Measurements from ENCODE around the gene ATG7.

DNA sequence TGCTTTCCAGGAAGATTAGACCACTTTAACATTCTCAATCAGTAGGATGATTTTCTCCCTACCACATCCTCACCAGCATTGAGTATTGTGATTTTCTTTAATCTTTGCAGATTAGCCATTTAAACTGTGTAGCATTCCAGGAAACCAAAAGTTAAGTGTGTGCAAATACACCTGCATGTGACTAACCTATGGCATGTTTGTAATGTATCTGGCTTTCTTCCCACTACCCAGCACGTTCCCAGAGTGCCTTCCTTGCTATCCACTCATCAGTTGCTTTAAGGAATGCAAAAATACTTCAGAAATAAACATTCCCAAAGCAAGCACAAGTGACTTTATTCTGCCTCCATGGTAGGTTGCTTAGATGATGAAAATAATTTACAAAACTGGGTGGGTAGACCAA is 74.2 kb downstream of the ATG7 start:
- TF ChIP-seq, protein P1, sequence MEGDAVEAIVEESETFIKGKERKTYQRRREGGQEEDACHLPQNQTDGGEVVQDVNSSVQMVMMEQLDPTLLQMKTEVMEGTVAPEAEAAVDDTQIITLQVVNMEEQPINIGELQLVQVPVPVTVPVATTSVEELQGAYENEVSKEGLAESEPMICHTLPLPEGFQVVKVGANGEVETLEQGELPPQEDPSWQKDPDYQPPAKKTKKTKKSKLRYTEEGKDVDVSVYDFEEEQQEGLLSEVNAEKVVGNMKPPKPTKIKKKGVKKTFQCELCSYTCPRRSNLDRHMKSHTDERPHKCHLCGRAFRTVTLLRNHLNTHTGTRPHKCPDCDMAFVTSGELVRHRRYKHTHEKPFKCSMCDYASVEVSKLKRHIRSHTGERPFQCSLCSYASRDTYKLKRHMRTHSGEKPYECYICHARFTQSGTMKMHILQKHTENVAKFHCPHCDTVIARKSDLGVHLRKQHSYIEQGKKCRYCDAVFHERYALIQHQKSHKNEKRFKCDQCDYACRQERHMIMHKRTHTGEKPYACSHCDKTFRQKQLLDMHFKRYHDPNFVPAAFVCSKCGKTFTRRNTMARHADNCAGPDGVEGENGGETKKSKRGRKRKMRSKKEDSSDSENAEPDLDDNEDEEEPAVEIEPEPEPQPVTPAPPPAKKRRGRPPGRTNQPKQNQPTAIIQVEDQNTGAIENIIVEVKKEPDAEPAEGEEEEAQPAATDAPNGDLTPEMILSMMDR (IDR thresholded peaks at IDR 0.05; ENCODE audit: low read length), result no peak
- TF ChIP-seq EZH2 (optimal IDR thresholded peaks at IDR 0.05; ENCODE audit: low read depth, low read length), result no peak

All from MM.1S (cell line).